HG03521 (cell line): Measurements from ENCODE around the gene TSPAN15.
"Not testable (repeated sequence)": the region's sequence is repeated elsewhere in the genome, so short reads cannot be mapped to it uniquely, and the experiment has no call there.

Source experiments
- ATAC-seq: cut with Tn5 transposase; IDR thresholded peaks from one replicate; pipeline ENCODE4 v1.9.1; 2021; ENCODE audit warnings: mild to moderate bottlenecking, moderate library complexity; ENCODE audit not compliant: unreplicated experiment

TSPAN15 gene

GRCh38 chr10:69445041-69445440 is 6.2 kb upstream of the TSPAN15 start:
- no peak for ATAC-seq

GRCh38 chr10:69446229-69446628 is 5.0 kb upstream of the TSPAN15 start:
- ATAC-seq, result no peak

DNA sequence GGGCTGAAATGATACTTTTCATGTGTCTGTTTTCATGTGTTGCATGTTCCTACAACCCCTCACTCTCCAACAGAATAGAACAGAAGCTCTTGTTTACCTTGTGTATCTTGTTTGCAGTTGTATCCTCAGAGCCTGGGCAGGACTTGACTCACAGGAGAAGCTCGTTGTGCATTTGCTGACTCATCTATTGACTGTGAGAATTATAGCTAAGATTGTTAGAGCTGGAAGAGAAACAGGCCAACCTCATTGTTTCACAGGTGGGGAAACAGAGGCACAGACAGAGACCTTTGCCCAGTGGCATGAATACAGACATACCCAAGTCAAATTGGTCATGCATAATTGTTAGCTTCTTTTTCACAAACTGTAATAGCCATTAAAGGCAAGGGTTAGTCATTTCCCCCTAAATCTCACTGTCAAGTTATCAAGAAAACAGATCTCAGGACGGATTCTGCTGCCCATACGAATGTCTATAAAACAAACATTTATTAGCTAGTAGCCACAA is 4.6 kb upstream of the TSPAN15 start:
- ATAC-seq, result no peak

GRCh38 chr10:69449841-69450240 is 1.4 kb upstream of the TSPAN15 start:
- no peak for ATAC-seq

- ATAC-seq, result not testable (repeated sequence)
Observed at GRCh38 chr10:69450395-69450794, 870 bp upstream of the TSPAN15 start.

DNA sequence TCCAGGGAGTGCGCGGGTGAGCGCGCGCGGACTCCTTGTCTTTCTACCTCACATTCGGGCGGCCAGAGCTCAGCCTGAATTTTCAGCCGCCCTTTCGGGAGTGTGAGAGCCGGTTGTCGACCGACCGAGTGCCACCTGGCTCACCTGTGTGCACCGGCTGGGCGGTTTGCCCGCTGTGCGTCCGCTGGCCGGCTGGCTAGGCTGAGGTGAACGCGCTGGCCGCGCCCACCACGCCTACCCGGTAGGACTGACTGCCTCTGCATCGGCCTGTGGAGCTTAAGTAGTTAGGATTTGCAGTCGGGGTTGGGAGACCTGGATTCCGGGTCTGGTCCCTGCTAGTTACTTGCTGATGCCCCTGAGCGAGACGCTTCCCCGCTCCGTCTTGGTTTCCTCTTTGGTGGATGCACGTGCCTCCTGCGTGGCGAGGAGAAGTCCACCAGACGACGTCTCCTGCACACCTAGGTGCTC is 553 bp downstream of the TSPAN15 start:
- no peak for ATAC-seq

DNA sequence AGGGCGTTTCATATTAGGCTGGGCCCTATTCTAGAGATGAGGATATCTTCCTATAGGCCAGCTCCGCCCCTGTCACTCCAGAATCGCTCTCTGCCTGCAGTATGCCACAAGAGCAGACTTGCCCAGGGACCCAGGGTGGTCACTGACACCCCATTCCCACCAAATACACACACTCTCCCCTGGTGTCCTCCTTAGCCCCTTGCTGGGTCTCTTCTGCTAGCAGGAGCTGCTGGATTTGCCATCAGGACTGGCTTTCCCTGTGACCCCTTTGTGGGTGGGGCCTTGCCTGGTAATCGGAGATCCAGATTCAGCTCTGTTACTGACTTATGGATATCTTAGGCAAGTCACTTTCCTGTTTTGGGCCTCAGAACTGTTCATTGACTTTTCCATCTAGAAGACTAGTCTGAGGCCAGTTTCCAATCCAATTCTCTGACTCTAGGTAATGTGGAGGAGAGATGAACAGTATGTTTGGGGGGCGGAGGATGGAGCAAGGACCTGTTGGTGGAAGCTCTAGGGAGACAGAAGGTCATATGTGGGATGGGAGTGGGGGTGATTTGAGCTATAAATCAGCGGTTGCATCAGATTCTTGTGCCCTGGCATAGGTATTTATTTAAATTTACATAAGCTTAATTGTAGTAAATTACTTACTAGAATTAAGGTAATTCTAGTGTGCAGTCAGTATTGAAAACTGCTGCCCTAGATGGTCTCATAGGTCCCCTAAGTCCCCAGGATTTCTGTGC is 1.6 kb downstream of the TSPAN15 start:
- no peak for ATAC-seq

DNA sequence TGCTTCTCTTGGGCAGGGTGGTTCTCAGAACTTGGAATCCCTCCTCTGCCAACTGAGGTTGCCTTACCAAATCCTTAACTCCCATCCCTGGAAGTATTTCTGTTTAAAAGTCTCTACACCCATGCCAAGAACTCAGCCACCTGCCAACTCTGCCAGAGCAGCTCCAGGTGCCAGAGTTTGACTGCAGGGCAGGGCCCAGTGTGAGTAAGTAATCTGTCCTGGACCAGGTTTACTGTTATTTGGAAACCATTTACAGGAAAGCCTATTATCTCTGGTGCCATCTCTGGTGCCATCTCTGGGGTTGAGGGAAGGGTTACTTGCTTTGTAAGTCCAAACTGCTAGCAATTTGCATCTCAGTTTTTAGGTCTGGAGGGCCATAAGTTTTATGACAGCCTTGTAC is 2.5 kb downstream of the TSPAN15 start:
- no peak for ATAC-seq

DNA sequence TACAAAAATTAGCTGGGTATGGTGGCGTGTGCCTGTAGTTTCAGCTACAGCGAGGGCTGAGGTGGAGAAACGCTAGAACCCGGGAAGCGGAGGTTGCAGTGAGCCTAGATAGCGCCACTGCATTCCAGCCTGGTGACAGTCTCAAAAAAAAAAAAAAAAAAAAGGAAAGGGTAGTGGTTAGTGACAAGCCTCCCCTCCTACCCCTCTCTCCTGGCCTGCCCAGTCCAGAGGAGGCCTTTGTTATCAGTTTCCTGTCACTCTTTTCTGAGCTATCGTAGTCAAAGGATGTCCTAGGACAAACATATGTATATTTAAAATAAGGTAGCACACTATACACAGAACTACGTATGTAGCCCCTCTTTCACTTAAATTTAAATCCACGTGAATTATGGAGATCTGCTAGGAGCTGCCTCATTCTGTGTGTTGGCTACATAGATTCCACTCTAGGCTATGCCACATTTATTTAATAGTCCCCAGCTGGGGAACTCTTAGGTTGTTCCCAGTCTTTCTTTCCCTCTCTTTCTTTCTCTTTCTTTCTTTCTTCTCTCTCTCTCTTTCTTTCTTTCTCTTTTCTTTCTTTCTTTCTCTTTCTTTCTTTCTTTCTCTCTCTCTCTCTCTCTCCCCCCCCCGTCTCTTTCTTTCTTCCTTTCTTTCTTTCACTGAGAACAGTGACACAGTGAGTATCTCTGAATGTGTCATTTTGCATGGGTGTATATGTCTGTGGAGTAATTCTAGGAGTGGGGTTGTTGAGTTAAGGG is 3.9 kb downstream of the TSPAN15 start:
- no peak for ATAC-seq

DNA sequence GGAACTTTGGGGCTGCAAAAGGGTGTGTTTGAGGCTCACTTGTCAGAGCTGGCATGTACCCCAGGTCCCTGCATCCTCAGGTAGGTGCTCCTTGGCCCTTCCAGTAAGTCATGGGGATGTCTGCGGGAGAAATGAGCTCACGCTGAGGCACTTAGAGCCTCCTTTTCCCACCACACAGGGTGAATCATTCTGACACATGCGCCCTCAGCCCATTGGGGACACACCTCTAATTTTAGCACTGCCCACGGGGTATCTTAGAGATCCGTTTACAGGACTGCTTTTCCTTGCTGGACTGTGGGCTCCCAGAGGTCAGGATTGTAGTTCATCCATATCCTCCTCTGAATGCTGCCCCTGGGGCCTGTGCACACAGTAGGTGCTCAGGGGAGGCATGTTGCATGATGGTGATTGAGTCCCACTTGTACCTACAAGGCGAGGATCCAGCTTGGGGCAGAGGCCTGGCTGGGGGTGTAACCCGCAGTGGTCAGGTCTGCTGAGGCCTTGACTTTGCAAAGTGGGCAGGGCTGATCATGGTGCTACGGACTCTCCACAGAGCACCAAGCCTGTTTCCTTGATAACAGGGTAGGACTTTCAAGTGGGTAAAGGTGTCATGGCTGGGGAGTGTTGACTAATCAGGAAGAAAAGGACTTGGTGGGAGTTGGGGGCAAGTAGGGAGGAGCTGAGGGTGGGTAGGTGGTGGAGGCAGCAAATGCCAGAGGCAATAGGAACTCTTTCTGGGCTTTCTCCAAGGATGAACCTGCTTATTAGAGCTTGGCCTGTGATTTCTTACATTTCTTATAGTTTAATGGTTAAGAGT is 5.8 kb downstream of the TSPAN15 start:
- no peak for ATAC-seq

DNA sequence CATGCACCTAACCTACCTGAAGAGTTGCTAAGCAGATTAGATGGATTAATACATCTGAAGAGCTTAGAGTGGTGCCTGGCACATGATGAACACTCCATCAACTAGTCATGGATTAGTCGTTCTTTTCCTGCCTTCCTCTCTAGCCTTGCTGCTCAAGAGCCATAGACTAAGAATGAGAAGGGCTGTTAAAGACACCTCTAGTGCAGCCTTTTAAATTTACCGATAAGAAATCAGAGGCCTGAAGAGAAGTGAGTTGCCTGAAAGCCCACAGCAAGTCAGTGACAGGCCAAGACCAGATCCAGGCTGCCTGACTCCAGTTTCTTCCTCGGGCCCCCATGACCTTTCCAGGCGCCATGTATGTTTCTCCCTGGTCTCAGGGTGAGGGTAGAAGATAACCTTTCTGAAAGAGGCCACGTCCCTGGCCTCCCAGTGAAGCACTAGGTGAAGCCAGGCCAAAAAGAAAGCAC is 6.5 kb downstream of the TSPAN15 start:
- ATAC-seq, result no peak

- ATAC-seq, result no peak
Observed at GRCh38 chr10:69458430-69459100, 7.3 kb downstream of the TSPAN15 start.

DNA sequence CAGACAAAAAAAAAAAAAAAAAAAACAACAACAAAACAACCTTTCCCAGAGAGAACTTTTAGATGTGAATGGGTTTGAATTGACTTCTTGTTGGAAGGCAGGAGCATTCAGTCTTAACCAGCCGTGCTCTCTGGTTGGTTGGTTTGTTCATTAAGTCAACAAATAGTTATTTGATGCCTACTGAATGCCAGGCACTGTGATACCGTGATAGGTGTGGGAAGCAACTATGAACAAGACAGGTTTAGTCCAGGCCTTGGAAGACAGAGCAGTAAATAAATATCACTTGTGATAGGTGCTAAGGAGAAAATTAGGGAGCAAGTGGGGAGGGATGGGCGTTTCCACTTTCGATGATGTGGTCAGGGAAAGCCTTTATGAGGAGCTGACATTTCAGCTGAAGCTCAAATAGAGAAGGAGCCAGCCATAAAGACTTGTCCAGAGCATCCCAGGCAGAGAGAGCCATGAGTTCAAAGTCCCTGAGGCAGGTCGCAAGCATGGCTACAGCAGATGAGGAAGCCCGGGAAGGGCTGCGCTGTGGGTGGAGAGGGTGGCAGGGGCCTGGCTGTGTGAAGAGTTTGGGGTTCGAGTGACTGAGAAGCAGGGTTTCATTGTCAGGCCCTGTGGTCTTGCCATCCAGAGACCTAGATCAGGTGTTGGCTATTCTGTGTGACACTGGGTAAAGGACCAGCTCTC is 8.0 kb downstream of the TSPAN15 start:
- ATAC-seq, result no peak

DNA sequence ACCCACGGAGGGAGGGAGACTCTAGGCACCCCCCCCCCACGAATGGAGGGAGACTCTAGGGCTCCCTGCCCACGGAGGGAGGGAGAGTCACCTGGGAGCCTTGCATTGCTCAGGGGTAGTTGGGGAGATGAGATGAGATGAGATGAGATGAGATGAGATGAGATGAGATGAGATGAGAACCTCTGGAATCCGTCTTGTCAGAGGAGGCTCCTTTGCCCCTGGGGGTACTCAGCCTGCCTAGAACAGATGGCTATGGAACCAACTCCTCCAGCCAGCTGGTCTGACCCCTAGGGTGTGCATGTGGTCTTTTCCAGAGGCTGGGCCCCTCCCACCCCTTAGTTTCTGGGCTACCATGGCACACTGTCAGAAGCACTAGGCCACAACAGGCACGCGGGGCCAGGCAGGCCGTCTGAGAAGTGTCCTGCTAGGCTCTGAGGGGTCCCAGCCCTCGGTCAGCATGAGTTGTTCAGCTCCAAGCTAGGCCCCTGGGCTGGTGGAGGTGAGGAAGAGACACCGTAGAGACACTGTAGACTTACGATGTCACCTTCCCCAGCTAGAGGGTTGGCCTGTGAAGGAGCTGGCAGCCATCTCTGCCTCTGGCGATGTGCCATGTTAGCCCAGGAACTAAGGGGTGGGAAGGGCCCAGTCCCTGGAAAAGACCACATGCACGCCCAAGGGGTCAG is 8.8 kb downstream of the TSPAN15 start:
- no peak for ATAC-seq

- no peak for ATAC-seq
Observed at GRCh38 chr10:69460576-69461242, 9.4 kb downstream of the TSPAN15 start.

DNA sequence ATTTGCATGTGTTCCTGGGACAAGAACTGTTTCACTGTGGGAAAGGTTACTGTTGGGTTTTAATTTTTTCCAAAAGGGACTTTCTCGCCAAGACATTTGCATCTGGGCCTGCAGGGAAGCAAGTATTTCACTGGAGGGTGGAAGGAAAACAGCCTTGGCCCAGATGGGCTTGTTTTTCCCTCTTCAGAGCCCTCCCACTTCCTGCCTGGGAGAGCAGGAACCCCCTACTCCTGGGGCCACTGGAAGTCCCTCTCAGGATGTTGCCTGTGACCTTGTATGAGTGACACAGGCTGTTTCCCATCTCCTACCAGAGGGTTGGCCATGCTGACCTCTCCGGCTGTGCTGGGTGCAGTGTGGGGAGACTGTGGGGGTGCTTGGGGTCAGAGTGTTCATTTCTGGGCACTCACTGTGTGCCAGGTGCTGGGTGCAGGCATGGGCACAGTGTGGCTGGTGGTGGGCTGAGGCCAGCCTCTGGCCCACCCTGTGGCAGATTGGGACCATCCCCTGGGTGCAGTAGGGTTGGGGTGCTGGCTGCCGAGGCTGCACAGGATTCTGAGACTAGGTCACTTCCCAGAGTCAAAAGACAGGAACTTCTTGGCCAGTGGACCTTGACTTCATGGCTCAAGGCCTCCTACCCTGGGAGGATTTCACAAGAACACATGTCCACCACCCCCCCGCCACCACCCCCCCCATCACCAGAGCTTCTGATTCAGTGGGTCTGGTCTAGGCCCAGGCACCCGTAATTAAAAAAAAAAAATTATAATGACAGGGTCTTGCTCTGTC is 10.2 kb downstream of the TSPAN15 start:
- no peak for ATAC-seq

DNA sequence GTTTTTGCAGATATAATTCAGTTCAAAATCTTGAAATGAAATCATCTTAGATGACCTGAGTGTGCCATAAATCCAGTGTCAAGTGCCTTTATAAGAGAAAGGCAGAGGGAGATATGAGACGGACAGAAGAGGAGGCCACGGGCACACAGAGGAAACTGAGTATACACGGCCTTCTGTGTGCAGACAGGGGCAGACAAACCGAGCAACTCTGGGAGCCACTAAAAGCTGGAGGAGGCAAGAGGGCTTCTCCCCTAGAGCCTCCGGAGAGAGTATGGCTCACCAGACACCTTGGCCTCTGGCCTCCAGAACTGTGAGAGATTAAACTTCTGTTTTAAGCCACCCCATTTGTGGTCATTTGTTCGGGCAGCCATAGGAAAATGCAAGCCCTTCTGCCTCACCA is 12.6 kb downstream of the TSPAN15 start:
- no peak for ATAC-seq

- ATAC-seq, result no peak
Observed at GRCh38 chr10:69464401-69464800, 13.1 kb downstream of the TSPAN15 start.
